WERI-Rb-1 (cell line): Measurements from ENCODE around the gene NTN4.

Source experiments
- DNase-seq: peaks from one replicate; pipeline ENCODE4 v3.0.0-alpha.2; 2020
- H3K27ac ChIP-seq: fragments of 250-450 bp; sonication (Bioruptor Pico); 2 replicates; pipeline ENCODE4 v1.5.1; 2020; ENCODE audit warnings: mild to moderate bottlenecking, moderate library complexity
- H3K27me3 ChIP-seq: fragments of 250-450 bp; sonication (Bioruptor Pico); 2 replicates; pipeline ENCODE4 v1.5.1; 2021; ENCODE audit warnings: mild to moderate bottlenecking, low read depth, moderate library complexity; ENCODE audit not compliant: insufficient read depth, severe bottlenecking
- H3K36me3 ChIP-seq: fragments of 250-450 bp; sonication (Bioruptor Pico); 2 replicates; pipeline ENCODE4 v1.5.1; 2020; ENCODE audit warnings: mild to moderate bottlenecking, moderate library complexity
- H3K4me3 ChIP-seq: 2 replicates; pipeline ENCODE4 v1.5.1; 2011; ENCODE audit warnings: low read depth, mild to moderate bottlenecking, control low read depth, low read length
- H3K9me3 ChIP-seq: fragments of 250-450 bp; sonication (Bioruptor Pico); 2 replicates; pipeline ENCODE4 v1.5.1; 2021; ENCODE audit warnings: mild to moderate bottlenecking, moderate library complexity; ENCODE audit not compliant: severe bottlenecking
- CTCF ChIP-seq: IDR thresholded peaks from 2 replicates; pipeline ENCODE4 v1.5.1; 2011; ENCODE audit warnings: low read depth, mild to moderate bottlenecking, control low read depth, inconsistent platforms, low read length

NTN4 gene

DNA sequence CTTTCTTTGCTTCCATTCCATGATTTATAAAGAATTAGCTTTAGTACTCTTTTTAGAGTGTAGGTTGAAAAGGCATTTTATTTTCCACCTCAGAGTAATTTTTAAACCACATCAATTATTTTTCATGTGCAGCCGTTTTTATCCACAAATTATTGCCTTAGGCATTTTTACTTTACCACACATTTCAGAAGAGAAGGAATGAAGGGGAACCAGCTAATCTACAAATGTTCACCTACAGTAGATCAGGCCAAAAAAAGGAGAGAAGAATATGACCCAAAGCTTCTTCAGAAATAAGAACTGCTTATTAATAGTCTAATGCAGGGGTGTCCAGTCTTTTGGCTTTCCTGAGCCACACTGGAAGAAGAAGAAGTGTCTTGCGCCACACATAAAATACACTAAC, 19.8 kb upstream of the NTN4 start:
- no peaks in the 10 kb centered on the region for H3K36me3 ChIP-seq
- H3K4me3 ChIP-seq = no peak overlapping the region
- no peak for TF ChIP-seq CTCF
- DNase-seq = no peak
- H3K9me3 ChIP-seq = no peaks in the 10 kb centered on the region
- H3K27me3 ChIP-seq = no peaks in the 10 kb centered on the region
- H3K27ac ChIP-seq = no peak overlapping the region

DNA sequence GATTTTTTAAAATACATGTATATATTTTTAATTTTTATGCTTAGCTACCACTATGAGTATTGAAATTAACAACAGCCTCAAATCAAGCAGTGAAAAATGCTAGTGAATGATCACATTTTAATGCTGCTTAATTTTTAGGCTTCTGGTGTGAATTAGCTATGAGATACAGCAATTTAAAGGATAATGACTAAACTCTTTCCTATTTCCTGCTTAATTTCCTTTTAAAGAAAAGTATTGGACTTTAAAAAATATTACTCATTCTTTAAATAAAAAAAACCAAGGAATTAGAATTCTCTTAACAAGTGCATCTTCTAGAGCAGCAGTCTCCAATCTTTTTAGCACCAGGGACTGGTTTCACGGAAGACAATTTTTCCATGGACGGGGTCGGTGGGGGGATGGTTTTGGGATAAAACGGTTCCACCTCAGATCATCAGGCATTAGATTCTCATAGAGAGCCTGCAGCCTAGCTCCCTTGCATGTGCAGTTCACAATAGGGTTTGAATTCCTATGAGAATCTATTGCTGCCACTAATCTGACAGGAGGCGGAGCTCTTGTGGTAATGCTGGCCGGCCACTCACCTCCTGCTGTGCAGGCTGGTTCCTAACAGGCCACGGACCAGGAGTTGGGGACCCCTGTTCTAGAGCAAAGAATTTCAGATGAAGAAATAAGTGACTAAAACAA, 18.6 kb upstream of the NTN4 start:
- H3K27ac ChIP-seq = no peak overlapping the region
- TF ChIP-seq CTCF = no peak
- no peaks in the 10 kb centered on the region for H3K9me3 ChIP-seq
- no peak for DNase-seq
- H3K4me3 ChIP-seq = no peak overlapping the region
- H3K36me3 ChIP-seq = no peaks in the 10 kb centered on the region
- no peaks in the 10 kb centered on the region for H3K27me3 ChIP-seq

DNA sequence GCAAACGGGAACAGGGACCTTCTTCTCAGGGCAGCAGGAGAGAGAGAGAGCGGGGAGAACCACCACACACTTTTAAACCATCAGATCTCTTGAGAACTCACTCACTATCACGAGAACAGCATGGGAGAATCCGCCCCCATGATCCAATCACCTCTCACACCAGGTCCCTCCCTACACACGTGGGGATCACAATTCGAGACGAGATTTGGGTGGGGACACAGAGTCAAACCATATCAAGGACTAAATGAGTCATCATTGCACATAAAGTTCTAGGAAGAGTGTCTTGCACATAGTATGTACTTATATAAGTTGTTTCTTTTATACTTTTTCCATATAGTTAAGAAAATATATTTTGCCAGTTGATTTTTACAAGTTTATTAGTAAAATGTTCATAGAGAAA, 17.6 kb upstream of the NTN4 start:
- Histone ChIP-seq H3K27me3 (no peaks in the 10 kb centered on the region), H3K27ac (no peak overlapping the region), H3K36me3 (no peaks in the 10 kb centered on the region), H3K9me3 (no peaks in the 10 kb centered on the region), H3K4me3 (no peak overlapping the region)
- DNase-seq = no peak
- no peak for TF ChIP-seq CTCF

DNA sequence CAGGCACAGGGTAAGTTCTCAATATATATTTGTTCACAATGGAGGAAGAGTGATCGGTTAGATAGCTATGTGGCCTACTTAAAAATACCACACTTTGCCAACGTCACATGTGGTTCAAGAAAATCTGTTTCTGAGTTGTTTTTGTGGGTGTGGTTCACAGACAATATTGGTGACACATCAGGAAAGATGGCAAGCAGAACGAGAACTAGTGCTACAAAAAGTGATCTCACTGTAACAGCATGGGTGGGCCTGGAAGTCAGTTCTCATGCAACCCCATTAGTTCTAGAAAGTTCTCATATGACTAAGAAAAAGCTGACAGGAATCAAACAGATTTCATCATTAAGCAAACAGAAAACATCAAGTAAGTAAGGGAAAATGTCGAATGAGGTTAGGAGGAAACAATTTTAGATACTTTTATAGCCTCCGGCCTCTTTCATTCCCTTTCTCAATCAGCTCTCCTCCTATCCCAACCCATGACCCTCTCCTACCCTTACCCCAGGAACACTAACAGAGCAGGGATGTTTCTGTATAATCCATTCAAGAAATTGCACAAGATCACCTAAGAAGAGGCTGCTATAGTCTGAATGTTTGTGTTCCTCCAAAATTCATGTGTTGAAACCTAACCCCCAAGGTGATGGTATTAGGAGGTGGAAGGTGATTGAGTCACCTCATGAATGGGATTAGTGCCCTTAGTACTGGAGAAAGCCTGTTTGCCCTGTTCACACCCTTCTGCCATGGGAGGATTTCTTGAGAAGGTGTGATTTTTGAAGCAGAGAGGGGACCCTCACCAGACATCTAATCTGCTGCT, 15.5 kb upstream of the NTN4 start:
- Histone ChIP-seq H3K36me3 (no peaks in the 10 kb centered on the region), H3K27me3 (no peaks in the 10 kb centered on the region), H3K27ac (no peak overlapping the region), H3K4me3 (no peak overlapping the region), H3K9me3 (no peaks in the 10 kb centered on the region)
- TF ChIP-seq CTCF = no peak
- no peak for DNase-seq

- Histone ChIP-seq H3K27ac (no peak overlapping the region), H3K9me3 (no peaks in the 10 kb centered on the region), H3K4me3 (no peak overlapping the region), H3K27me3 (no peaks in the 10 kb centered on the region), H3K36me3 (no peaks in the 10 kb centered on the region)
- TF ChIP-seq CTCF = no peak
- DNase-seq = no peak
Observed at GRCh38 chr12:95804291-95804690, 13.7 kb upstream of the NTN4 start.
